GM12878 (cell line): ENCODE measurements around the gene SORCS2. TPM values are rescaled to one million over a fixed set of nuclear protein-coding genes. Genes with fewer than 3 reads are reported as not detected.

Source experiments
- ATAC-seq: fragments of 200-7000 bp; cut with Tn5 transposase; 3 replicates; pipeline ENCODE4 v1.9.1; 2020; ENCODE audit warnings: mild to moderate bottlenecking, moderate library complexity
- BruUV-seq: library from RNA; stranded (reverse); fragments of 400-500 nt; replicated peaks from 2 replicates; lab custom pipeline; 2021; lab: Mats Ljungman, UMichigan
- CTCF ChIA-PET: fragments of 300-600 bp; sonication (Branson Sonifier 250); formaldehyde crosslinking; extraction: SDS; loops from one replicate; lab custom pipeline; 2021; ENCODE audit warnings: inconsistent platforms; lab: Yijun Ruan, JAX
- POLR2A ChIA-PET: fragments of 350-600 bp; formaldehyde crosslinking; extraction: SDS; loops from one replicate; lab custom pipeline; 2021; ENCODE audit warnings: inconsistent platforms; lab: Charles Lee
- RAD21 ChIA-PET: fragments of 300-600 bp; sonication (Branson Sonifier 250); formaldehyde crosslinking; loops from one replicate; lab custom pipeline; 2023; ENCODE audit warnings: antibody characterized with exemption; ENCODE audit not compliant: unreplicated experiment; lab: Charles Lee
- SMC1A ChIA-PET: fragments of 300-600 bp; sonication (Branson Sonifier 250); formaldehyde crosslinking; loops from one replicate; lab custom pipeline; 2023; ENCODE audit not compliant: unreplicated experiment, uncharacterized antibody; lab: Charles Lee
- DNase-seq: peaks from one replicate; pipeline ENCODE4 v3.0.0-alpha.2; 2011; ENCODE audit warnings: low read depth, low spot score
- FAIRE-seq: peaks from 3 replicates; lab custom pipeline; 2011; peaks lifted over from hg19 to GRCh38; lab: Jason Lieb, UNC
- H2AFZ ChIP-seq: 2 replicates; pipeline ENCODE4 v1.6.0; 2011; ENCODE audit warnings: low read depth, low read length, control low read depth; ENCODE audit not compliant: control insufficient read depth
- H3K27ac ChIP-seq: 2 replicates; pipeline ENCODE4 v1.5.1; 2011; ENCODE audit warnings: control low read depth; ENCODE audit not compliant: control insufficient read depth, insufficient read depth
- H3K27me3 ChIP-seq, 2 experiments: replicated peaks in 1 of 2; 2 replicates each; pipeline versions ENCODE4 v1.6.0 to v1.6.1; 2011; ENCODE audit warnings: low read length in 1 of 2; ENCODE audit not compliant: control insufficient read depth in 2 of 2, insufficient read depth in 2 of 2
- H3K36me3 ChIP-seq, 2 experiments: 2 replicates each; pipeline ENCODE4 v1.5.1; 2011; ENCODE audit warnings: low read length in 1 of 2; ENCODE audit not compliant: control insufficient read depth in 2 of 2, insufficient read depth in 2 of 2
- H3K4me1 ChIP-seq: 2 replicates; pipeline ENCODE4 v1.6.1; 2011; ENCODE audit warnings: mild to moderate bottlenecking, low read length, moderate library complexity, mixed read lengths; ENCODE audit not compliant: control insufficient read depth, insufficient read depth
- H3K4me2 ChIP-seq: 2 replicates; pipeline ENCODE4 v1.6.0; 2011; ENCODE audit warnings: control low read depth; ENCODE audit not compliant: control insufficient read depth, insufficient read depth
- H3K4me3 ChIP-seq: fragments of 200-600 bp; sonication (generic); 2 replicates; pipeline ENCODE4 v1.5.1; 2016
- H3K79me2 ChIP-seq: 2 replicates; pipeline ENCODE4 v1.6.0; 2011; ENCODE audit warnings: low read length; ENCODE audit not compliant: control insufficient read depth, insufficient read depth
- H3K9ac ChIP-seq: 2 replicates; pipeline ENCODE4 v1.8.0; 2011; ENCODE audit warnings: low read length, control low read depth, mixed read lengths; ENCODE audit not compliant: control insufficient read depth, insufficient read depth
- H3K9me3 ChIP-seq: replicated peaks from 3 replicates; pipeline ENCODE4 v1.5.1; 2011; ENCODE audit warnings: mild to moderate bottlenecking, low read length; ENCODE audit not compliant: control insufficient read depth, insufficient read depth
- H4K20me1 ChIP-seq: 2 replicates; pipeline ENCODE4 v1.6.0; 2011; ENCODE audit not compliant: control insufficient read depth, insufficient read depth
- ASH2L ChIP-seq: fragments of 300-600, 200-600 bp; sonication (generic); IDR thresholded peaks from 2 replicates; pipeline ENCODE4 v1.6.1; 2017; ENCODE audit warnings: low read depth, mild to moderate bottlenecking, borderline replicate concordance
- BCL3 ChIP-seq: IDR thresholded peaks from 2 replicates; pipeline ENCODE4 v1.6.1; 2011; ENCODE audit warnings: borderline replicate concordance, low read depth, mild to moderate bottlenecking, moderate library complexity, low read length; ENCODE audit not compliant: insufficient read depth, poor library complexity, severe bottlenecking
- IRF3 ChIP-seq: fragments of 450-650 bp; IDR thresholded peaks from 2 replicates; pipeline ENCODE4 v1.6.1; 2014; ENCODE audit warnings: mild to moderate bottlenecking
- JUND ChIP-seq: IDR thresholded peaks from 2 replicates; pipeline ENCODE4 v1.6.1; 2012; ENCODE audit warnings: low read depth, mild to moderate bottlenecking, low read length, improper control_type of control experiment, moderate library complexity
- NR2F1 ChIP-seq: fragments of 450-650 bp; conservative IDR thresholded peaks from 2 replicates; pipeline ENCODE4 v1.6.1; 2017; ENCODE audit warnings: mild to moderate bottlenecking
- RCOR1 ChIP-seq: conservative IDR thresholded peaks from 2 replicates; pipeline ENCODE4 v1.6.1; 2012; ENCODE audit warnings: low read depth, low read length, improper control_type of control experiment
- RELA ChIP-seq: fragments of 450-650 bp; IDR thresholded peaks from 2 replicates; pipeline ENCODE4 v1.8.0; 2014; ENCODE audit warnings: borderline replicate concordance; ENCODE audit not compliant: partially characterized antibody
- REST ChIP-seq: IDR thresholded peaks from 2 replicates; pipeline ENCODE4 v1.6.1; 2012; ENCODE audit warnings: mild to moderate bottlenecking, low read depth, low read length
- SMAD5 ChIP-seq: IDR thresholded peaks from 2 replicates; pipeline ENCODE4 v1.6.1; 2016; ENCODE audit warnings: antibody characterized with exemption, low read depth
- SMARCA5 ChIP-seq: fragments of 450-650 bp; IDR thresholded peaks from 2 replicates; pipeline ENCODE4 v1.6.1; 2017; ENCODE audit warnings: mild to moderate bottlenecking
- SUZ12 ChIP-seq: fragments of 200-600 bp; sonication (generic); IDR thresholded peaks from one replicate; pipeline ENCODE4 v1.6.1; 2018; ENCODE audit warnings: antibody characterized with exemption, mild to moderate bottlenecking; ENCODE audit not compliant: unreplicated experiment
- TAF1 ChIP-seq: IDR thresholded peaks from 2 replicates; pipeline ENCODE4 v1.6.1; 2011; ENCODE audit warnings: mild to moderate bottlenecking, low read depth, low read length, borderline replicate concordance
- USF2 ChIP-seq: IDR thresholded peaks from 2 replicates; pipeline ENCODE4 v1.6.1; 2011; ENCODE audit warnings: low read depth, low read length, improper control_type of control experiment, borderline replicate concordance
- WGBS: methylation state at CpG from one replicate; pipeline ENCODE4 v1.1.6; 2016; ENCODE audit warnings: low lambda C conversion rate; ENCODE audit not compliant: insufficient replicate concordance, insufficient coverage; ENCODE audit errors: missing lambda C conversion rate; 5-methylcytosine and 5-hydroxymethylcytosine counted together
- in situ Hi-C: fragments of 300-500 bp; cut with MboI; formaldehyde crosslinking; loops from 9 replicates; pipeline ENCODE4 v1.14.3; 2018; ENCODE audit warnings: mixed read lengths
- intact Hi-C: fragments of 100-400 bp; cut with micrococcal nuclease; formaldehyde crosslinking; loops from one replicate; pipeline ENCODE4 v1.14.2; 2022; ENCODE audit not compliant: unreplicated experiment
- polyA plus RNA-seq, 11 experiments: library from polyadenylated mRNA; depleted of rRNA in 4 of 11; unstranded in 6 of 11; stranded (reverse) in 5 of 11; fragments of >200 nt; fragmentation: Nextera tagmentation in 4 of 11; fragmentation: Illumina TruSeq in 1 of 11; extraction: Ambion mirVana in 4 of 11; extraction: Trizol in 1 of 11; gene quantifications; 1 replicate in 1 of 11; 2 replicates in 10 of 11; pipeline versions ENCODE4 v1.2.1 to v1.2.3, GENCODE V29; 2011 to 2016; ENCODE audit warnings: inconsistent platforms in 2 of 11, missing spikeins in 2 of 11, low read depth in 1 of 11
- total RNA-seq, 4 experiments: library from RNA; depleted of rRNA in 3 of 4; stranded (reverse); fragments of >200 nt in 3 of 4; fragmentation: Illumina TruSeq in 1 of 4; extraction: Trizol in 1 of 4; gene quantifications; 2 replicates each; pipeline versions ENCODE4 v1.2.1 to v1.2.3, GENCODE V29; 2013 to 2021

The SORCS2 gene
- total and polyA plus RNA-seq, 10 of the 15 experiments (the other 5 are each of a cell fraction or from before 2014, with no cell fraction given), result 0.01 to 0.15 (median 0.05) TPM; not detected in 5

- Histone ChIP-seq H3K4me2 (no peak overlapping the region), H3K27ac (no peak overlapping the region), H3K4me3 (no peak overlapping the region), H4K20me1 (no peaks in the 10 kb centered on the region), H2AFZ (no peak overlapping the region), H3K79me2 (no peaks in the 10 kb centered on the region), H3K27me3 (peaks cover 0 to 3% of the 10 kb centered on the region in 2 experiments; a peak in 3 of 4 replicates), H3K9me3 (no peaks in the 10 kb centered on the region), H3K36me3 (no peaks in the 10 kb centered on the region), H3K9ac (no peak overlapping the region), H3K4me1 (no peaks in the 10 kb centered on the region)
- POLR2A ChIA-PET, result no interaction called here
- in situ Hi-C loops, result no loop called here
- RAD21 ChIA-PET, result no interaction called here
- intact Hi-C loops, result no loop called here
- BruUV-seq, result no TSS peak
- ATAC-seq (no peak), FAIRE-seq (no peak), DNase-seq (no peak)
- 24% methylated on average over 11 of the region's 11 CpGs for WGBS
- SMC1A ChIA-PET, result no interaction called here
- CTCF ChIA-PET, result no interaction called here
- TF ChIP-seq SMARCA5 (no peak), SUZ12 (no peak), REST (no peak), RCOR1 (no peak), BCL3 (no peak), TAF1 (no peak), SMAD5 (no peak), ASH2L (no peak), JUND (no peak), IRF3 (no peak), RELA (no peak), NR2F1 (no peak), USF2 (no peak)
These were observed 315.0 kb downstream of the SORCS2 start for GRCh38 chr4:7507381-7507780.
